Activated T-cell treated with anti-CD3 and anti-CD28 coated beads for 1 hour (primary cell): Measurements from ENCODE around the gene IRF9.

Experiments
- DNase-seq: peaks from one replicate; pipeline ENCODE4 v3.0.0-alpha.2; 2020; ENCODE audit warnings: low read depth

IRF9 gene, protein sequence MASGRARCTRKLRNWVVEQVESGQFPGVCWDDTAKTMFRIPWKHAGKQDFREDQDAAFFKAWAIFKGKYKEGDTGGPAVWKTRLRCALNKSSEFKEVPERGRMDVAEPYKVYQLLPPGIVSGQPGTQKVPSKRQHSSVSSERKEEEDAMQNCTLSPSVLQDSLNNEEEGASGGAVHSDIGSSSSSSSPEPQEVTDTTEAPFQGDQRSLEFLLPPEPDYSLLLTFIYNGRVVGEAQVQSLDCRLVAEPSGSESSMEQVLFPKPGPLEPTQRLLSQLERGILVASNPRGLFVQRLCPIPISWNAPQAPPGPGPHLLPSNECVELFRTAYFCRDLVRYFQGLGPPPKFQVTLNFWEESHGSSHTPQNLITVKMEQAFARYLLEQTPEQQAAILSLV

DNA sequence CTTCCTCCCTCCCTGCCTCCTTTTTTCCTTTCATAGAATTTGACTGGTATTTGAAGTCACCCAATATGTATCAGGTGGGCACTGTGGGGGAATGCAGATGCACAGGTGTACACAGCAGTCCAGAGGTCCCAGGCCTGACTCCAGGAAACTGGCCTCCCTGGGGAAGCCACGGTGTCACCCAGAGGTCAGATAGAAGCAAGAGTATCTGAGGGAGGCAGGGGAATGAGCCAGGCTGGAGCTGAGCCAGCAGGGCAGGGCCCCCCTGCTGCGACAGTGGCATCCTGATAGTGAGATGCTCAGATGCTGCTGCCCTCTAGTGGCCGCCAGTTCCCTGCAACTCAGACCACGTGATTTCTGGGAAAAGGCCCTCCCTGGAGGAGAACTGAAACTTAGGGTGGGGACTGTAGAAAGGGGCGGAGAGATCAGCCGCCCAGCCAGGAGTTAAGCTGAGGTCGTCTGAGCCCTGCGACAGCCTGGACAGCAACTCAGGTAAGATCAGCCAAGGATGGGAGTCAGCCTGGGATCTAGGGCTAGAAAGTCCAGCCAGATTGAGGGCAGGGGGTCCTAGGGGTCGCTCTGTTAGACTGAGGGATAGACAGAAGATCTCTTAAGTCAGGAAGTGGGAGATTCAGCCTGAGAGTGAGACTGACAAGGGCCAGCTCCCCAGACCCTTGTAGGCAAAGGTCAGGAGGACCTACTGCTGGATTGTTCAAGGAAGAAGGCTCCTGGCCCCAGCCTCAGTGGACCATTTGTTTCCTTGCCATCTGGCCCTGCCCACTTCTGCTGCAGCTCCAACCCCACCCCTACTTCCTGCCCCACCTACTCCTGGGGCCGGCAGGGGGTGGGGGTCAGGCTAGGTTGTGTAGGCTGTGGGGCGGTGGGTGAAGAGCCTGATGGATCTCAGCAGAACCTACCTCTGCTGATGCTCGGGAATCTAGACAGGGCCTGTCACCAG lies at the start of gene IRF9:
Gene IRF9, plus strand, starts transcription at position 416 of the 955 bp plus-strand sequence. CDS start 880 bp downstream, outside the sequence.
- peak; percentile 96 for DNase-seq

DNA sequence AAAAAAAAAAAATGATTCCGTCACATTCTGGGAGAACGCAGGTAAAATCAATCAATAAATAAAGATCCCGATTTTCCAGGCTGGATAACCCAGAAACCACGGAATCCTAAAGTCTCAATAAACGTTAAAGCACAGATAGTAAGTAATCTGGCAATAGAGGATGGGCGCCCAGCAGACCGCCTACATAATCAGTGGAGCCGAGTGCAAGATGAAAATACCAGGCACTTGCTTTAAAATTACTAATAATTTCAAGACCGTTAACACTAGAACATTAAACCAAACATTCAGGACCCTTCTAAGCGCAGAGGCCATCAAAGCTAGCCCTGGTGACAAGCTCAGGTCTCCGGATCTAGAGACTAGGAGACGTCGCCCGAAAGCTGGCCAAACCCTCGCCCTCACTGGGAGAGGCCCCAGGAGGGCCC lies 47.7 kb upstream of the IRF9 start:
- DNase-seq = no peak

DNA sequence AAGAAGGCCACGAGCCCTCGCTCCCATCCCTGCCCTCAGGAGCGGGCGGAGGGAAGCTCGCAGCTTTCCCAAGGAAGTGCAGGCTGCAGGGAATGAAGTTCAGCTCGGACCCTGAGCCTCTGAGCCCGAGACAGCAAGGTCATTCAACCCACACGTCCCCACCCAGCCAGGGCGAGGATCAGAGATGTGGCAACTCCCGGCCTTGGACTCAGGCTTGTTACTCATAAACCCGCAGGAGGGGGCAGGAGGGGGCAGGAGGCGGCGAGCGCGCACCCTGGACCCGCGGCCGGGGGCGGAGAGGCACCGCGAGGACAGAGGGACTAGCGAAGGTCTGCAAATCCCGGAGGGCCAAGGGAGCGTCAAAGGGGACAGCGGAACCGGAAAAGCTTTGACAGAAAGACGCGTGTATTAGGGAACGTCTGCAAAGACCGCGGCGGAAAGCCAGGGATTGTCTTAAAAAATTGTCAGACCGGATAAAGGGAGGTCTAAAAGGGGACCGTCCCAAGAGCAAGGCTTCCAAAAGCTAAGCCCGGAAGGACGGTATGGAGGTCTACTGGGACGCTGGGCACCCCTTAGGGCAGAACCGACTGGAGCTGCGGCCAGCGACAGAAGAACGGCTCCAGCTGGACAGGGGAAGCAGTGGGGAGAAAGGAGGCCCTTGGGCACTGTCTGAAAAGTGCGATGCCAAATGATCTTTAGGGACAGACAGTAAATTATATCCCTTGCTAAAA lies 47.1 kb upstream of the IRF9 start:
- peak; percentile 59 for DNase-seq

DNA sequence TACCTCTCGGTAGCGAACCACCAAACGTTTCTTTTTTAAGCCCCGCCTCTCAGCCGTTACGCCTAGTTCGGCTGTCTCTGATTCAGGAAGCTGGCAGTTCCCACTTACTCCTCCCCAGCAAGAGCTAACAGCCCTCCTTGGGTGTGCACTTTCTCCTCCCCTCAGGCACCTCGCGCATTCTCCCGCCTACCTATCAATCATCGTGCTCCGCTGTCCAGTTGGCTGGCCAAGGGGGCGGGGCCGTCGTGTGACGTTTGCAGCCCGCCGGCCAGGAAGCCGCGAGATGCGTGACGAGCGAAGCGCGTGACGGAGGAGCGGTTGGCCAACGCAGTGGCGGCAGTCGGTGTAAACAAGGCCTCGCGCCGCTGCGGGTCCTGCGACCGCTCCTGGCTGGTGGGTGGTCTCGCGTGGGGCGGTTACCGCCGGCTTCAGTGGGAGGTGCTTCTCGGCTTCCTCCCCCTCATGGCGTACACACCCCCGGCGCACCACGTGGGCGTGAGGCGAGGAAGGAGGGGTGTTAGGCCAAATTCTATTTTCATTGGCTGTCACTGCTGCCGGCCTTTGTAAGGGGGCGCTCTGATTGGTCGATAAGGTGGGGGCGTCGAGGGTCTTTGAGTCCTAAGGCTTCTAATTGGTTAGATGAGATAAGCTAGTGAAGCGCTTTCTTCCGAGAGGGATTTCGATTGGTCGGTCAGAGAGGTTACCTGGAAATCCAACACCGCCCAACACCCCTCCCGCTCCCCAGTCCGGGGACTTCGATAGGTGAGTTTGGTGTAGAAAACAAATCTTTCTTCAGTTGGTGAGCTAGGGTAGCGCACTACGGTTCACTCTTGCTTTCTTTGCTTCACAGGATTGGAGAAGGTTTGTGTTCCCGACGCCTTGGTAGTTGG lies 46.3 kb upstream of the IRF9 start, which contains the start of the genes DCAF11 and NRL:
Gene DCAF11, plus strand, starts transcription at position 246 of the 890 bp plus-strand sequence. CDS start 818 bp downstream, outside the sequence.
Gene NRL, minus strand, starts transcription at position 418 of the 890 bp plus-strand sequence. CDS start 32,101 bp downstream, outside the sequence.
- DNase-seq = peak; percentile 95

DNA sequence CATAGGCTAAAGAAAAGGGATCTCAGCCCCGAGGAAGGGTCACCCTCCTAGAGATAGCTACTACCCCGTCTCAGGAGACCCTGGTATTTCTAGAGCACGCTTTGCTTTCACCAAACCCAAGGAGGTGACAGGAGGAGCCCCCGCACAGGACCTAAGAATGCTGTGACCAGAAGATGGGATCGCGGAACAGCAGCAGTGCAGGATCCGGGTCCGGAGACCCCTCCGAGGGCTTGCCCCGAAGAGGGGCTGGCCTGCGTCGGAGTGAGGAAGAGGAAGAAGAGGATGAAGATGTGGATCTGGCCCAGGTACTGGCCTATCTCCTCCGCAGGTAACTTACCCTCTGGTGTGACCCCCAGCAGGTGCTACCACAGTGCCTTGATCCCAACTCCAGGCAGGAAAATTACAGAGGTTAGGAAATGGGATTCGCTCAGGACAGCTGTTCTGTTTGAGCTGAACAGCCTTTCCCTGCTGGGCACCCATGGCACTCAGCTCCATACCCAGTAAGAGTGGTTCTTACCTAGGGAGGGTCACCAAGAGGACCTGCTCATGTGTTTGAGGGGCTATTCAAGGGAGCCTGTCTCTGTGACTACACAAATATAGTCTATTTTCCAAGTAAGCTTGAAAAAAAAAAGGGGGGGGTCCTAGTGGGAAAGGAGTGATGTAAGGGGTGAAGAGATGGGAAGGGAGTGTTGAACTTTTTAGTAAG lies 45.5 kb upstream of the IRF9 start:
- no peak for DNase-seq

DNA sequence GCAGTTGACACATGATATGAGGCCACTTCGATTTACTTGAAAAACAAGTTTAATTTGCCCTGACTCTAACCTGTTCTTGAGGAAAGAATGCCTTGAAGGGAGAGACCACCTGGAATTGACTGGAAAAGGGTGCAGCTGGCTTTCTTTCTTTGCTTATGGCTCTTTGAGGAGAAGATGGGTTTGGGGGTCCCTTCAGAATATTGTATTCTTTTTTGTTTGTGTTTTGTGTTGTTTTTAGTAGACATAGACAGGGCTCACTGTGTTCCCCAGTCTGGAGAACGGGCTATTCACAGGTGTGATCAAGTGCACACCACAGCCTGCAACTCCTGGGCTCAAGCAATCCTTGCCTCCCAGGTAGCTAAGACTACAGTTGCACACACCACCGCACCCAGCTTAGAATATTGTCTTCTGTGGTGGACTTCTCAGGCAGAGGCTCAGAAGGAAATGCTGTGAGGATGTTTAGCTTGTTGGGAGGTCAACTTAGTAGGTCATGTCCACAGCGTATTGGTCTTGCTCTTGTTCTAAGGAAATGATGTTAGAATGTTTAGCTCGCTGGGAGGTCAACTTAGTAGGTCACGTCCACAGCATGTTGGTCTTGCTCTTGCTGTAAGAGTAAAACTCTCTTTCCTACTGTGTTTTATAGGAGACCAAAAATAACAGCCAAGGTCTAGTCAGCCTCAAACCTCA lies 44.8 kb upstream of the IRF9 start:
- DNase-seq = no peak

DNA sequence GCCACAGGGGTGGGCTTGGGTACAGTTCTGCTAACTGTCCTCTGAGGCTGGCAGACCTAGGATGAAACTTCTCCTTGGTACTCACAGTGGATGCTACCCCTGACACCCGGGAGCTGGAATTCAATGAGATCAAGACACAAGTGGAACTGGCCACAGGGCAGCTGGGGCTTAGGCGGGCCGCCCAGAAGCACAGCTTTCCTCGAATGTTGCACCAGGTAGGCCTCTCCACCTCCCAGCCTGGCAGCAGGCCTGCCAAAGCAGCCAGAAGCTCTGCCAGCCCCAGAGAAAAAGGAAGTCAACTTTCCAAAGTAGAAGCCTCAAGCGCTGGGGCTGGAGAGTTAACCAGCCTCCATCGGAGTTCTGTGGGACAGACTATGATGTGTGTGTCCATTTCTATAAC lies 43.9 kb upstream of the IRF9 start:
- no peak for DNase-seq

DNA sequence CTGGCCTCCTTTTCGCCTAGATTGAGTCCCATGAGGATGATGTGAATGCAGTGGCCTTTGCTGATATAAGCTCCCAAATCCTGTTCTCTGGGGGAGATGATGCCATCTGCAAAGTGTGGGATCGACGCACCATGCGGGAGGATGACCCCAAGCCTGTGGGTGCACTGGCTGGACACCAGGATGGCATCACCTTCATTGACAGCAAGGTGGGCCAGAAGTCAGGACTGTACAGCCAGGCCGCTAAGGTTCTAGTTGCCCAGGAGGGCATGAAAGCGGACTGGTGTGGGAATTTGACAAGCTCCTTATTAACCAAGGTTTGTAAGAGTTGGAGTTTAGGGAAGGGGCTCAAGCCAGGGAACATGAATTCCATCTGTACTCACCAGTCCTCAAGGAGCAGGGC lies 41.4 kb upstream of the IRF9 start:
- no peak for DNase-seq

DNA sequence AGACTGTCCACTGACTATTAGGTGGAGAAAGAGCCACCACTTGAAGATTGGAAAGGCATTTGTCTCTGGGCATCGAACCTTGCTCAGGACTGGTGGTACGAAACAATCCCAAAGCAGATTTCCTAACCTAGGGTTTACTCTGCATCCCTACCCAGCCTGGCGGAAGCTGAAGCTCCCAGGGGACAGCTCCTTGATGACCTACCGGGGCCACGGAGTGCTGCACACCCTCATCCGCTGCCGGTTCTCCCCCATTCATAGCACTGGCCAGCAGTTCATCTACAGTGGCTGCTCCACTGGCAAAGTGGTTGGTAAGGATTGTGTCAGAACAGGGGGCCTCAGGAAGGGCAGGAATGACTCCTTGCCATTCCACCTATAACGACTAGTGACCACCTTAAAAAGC lies 39.9 kb upstream of the IRF9 start:
- DNase-seq = no peak

DNA sequence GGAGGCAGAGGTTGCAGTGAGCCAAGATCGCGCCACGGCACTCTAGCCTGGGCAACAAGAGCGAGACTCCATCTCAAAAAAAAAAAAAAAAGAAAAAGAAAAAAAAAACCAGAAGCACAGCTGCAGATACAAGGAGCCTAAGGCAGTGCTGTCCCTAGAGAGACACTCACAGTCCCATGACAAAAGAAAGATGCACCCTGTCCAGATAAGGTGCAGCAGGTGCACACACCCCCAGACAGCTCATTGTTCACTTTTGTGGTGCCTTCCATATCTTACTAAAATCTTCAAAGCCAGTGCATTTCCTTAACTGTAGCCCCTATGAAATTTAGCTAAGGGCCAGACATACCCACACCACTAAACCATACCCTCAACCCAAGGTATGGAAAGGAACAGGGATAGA lies 38.6 kb upstream of the IRF9 start:
- no peak for DNase-seq

DNA sequence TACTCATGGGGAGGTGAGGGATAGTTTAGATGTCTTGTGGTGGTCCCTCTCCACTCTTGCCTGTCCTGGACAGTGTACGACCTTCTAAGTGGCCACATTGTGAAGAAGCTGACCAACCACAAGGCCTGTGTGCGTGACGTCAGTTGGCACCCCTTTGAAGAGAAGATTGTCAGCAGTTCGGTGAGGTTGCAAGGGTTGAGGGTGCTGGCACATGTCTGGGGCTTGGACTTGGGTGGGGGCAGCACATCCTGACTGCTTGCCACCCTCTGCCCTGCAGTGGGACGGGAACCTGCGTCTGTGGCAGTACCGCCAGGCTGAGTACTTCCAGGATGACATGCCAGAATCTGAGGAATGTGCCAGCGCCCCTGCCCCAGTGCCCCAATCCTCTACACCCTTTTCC lies 38.2 kb upstream of the IRF9 start:
- no peak for DNase-seq

DNA sequence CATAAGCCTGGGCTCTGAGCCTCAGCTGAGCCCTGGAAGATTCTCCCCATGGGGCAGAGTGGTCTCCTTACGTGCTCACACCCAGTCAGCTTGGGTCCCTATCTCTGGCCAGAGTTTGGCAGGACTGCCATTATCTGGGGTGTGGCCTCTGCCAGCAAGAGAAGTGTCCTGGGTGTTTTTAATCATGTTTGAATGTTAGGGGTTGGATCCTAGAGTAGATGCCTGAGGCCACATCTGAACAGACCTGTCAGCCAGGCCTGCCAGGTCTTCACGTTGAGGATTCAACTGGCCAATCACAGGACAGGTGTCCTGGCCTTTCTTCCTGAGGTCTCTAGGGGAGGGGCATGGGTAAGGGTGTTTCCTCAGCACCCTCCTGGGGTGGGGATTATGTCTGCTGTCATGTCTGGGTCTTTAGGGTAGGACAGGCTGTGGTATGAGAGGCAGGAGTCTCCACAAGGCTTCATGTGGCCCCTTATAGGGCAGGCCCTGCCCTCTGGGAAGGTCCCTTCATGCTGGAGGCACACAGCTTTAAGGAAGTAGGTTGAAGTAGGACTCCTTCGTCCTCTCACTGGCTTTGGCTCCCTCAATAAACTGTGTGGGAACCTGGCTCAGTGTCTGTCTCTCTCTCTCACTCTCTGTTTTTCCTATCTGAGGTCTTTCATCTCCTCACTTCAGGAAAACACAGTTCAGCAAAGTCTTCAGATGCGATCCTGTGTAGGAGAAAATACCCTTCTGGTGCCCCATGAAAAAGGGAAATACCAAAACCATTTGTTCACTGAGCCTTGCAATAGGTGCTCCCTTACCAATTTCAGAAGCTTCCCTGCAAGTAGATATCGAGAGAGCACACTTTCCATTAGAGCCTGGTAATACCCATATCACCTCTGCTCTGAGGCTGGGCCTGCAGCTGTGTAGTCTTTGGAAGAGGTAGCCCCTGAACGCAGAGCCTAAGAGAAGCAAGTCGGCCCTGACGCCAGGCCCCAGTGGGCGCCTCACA lies 37.3 kb upstream of the IRF9 start:
- no peak for DNase-seq

DNA sequence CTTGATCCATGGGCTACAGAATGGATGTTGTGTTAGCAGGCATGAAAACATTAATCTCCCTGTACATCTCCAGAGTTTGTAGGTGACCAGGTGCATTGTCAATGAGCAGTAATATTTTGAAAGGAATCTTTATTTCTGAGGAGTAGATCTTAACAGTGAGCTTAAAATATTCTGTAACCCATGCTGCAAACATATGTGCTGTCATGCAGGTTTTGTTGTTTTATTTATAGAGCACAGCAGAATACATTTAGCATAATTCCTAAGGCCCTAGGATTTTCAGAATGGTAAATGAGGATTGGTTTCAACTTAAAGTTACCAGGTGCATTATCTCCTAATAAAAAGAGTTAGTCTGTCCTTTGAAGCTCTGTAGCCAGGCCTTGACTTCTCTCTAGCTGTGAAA lies 34.1 kb upstream of the IRF9 start:
- no peak for DNase-seq

DNA sequence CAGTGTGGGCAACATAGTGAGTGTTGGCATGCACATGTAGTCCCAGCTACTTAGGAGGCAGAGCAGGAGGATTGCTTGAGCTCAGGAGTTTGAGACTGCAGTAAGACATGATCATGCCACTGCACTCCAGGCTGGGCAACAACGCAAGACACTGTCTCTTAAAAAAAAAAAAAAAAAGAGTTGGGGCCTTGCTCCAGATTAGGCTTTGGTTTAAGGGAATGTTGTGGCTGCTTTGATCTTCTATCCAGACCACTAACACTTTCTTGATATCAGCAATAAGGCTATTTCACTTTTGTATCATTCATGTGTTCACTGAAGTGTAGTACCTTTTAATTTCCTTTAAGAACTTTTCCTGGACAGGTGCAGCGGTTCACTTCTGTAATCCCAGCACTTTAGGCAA lies 33.4 kb upstream of the IRF9 start:
- DNase-seq = no peak

DNA sequence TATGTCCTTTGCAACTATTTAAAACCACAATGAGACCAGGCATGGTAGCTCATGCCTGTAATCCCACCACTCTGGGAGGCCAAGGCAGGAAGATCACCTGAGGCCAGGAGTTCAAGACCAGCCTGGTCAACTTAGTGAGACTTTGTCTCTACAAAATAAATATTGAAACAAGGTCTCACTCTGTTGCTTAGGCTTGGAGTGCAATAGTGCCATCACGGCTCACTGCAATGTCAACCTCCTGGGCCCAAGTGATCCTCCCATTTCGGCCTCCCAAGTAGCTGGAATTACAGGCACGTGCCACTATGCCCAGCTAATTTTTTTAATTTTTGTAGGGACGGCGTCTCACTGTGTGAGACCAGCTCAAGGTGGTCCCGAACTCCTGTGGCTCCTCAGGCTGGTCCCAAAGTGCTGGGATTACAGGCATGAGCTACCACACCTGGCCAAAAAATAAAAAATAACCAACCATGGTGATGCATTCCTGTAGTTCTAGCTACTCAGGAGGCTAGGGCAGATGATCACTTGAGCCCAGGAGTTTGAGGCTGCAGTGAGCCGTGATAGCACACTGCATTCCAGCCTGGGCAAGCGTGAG lies 31.6 kb upstream of the IRF9 start:
- no peak for DNase-seq

DNA sequence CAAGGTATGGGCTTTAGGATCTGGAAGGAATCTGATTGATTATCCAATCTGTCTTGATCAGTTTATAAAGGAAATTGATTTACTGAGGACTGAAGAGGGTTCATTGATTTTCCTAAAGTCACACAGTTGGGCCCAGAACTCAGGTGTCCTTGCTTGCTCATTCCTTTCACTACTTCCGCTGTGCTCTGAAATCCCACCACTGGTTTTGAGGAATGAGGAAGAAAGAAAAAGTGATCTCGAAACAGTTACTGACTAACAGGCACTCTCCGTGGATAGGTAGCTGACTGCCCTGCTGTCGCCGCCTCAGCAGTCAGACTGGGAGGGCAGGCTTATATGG lies 30.7 kb upstream of the IRF9 start, which contains the start of gene FITM1:
Gene FITM1, plus strand, starts transcription at position 280 of the 337 bp plus-strand sequence. CDS start 905 bp downstream, outside the sequence.
- no peak for DNase-seq

DNA sequence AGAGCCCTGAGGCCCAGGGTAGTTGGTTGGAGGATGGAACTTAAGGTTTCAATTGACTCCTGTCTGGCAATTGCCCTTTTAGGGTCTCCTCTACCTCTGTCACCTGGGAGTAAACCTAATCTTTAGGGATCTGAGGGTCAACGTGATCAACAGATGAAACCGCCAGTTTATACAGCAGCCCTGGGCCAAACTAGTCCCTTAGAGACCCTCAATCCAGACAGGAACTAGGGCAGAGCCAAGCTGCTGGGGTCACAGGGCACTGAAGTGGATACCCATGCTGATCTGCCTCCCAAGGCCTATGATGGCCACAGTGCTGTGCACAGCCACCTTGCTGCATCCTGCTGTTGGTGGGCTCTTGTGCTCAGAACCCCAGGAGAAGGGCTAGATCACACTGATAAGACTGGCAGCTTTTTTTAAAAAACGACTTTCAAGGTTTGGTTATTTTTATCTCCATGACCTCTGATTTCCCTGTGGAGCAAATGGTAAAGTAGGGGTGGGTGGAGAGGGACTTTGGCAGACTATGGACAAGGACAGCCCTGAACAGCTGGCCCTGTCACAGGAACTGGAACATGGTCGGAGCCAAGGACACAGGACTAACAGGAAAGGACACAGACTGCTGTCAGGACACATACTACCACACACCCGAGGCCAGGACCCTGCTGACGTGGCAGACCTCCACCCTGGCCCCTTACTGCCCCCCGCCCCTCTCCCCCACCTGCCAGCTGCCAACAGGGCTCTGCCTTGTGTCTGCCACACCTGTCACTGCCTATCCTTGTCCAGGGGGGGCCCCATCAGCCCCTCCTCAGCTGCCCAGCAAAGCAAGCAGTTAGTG lies 30.1 kb upstream of the IRF9 start:
- no peak for DNase-seq
